Right ventricle myocardium superior (tissue), 1 donor: ENCODE data around the gene ARAP1. TPM values are rescaled to one million over a fixed set of nuclear protein-coding genes. Genes with fewer than 3 reads are reported as not detected.

Source experiments
- ATAC-seq: fragments of 200-7000 bp; cut with Tn5 transposase; one replicate; pipeline ENCODE4 v1.9.1; 2020; ENCODE audit warnings: mild to moderate bottlenecking; ENCODE audit not compliant: poor library complexity
- DNase-seq: peaks from one replicate; pipeline ENCODE4 v3.0.0-alpha.2; 2020
- intact Hi-C: fragments of 100-400 bp; cut with DNase I; formaldehyde crosslinking; loops from one replicate; pipeline ENCODE4 v1.11.2; 2022
- total RNA-seq: library from RNA; stranded (reverse); fragmentation: NEBNext Ultra II Directional; extraction: Animal tissue kit (Norgen Biotek cat#: 25700); gene quantifications from one replicate; pipeline ENCODE4 v1.2.1, GENCODE V29; 2021
- donor health status: DM: no; HTN: yes; CAD: no; lungs with severe emphysema.

The ARAP1 gene
- total RNA-seq, 1 donor from 2014 or later, result 58.0 TPM

DNA sequence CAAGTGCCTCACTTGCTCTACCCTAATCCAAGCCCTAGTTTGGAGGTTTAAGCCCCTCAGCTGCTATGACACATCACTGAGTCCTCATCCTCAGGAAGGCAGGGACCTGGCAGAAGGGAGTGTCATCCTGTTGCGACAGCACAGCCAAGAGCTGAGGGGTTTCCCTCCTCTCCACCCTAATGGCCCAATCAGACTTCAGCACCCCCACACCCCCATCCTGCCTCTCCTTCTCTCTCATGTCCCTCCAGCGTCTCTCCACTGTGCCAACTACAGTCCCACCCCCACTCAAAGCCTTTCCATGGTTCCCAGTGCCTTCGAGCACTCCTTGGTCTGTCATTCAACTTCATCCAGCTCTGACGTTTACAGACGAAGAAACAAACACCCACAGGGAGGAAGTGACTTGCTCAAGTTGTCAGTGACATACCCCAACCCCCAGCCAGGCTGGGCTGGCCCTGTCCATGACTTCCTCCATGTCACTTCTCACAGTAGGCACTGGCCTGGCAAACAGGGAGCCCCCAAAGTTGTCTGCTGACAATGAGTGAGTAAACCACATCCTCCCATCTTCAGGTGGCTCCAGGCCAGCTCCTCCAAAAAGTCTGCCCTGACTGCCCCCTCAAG lies 15.6 kb downstream of the ARAP1 start:
- DNase-seq (peak; percentile 76), ATAC-seq (peak; percentile 36)
- intact Hi-C loops, result no loop called here

DNA sequence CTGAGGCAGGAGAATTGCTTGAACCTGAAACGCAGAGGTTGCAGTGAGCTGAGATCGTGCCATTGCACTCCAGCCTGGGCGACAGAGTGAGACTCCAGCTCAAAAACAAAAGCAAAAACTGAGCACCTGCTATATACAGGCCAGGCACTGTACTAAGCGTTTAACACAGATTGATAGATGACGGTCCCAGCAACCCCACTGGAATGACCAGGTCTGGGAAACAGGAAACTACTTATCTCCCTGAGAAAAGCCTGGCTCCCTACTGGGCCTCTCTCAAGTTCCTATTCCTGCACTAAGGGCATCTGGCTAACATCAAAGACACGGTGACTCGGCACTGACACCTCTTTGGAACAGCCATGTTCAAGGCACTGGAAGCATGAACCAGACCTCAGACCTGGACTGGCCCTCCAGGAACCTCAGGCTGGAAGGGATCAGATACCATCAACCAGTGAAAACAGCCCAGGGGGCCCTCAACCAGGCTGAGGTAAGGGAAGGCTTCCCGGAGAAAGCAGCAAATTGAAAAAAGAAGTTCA lies 16.6 kb downstream of the ARAP1 start:
- DNase-seq, result peak; percentile 55

DNA sequence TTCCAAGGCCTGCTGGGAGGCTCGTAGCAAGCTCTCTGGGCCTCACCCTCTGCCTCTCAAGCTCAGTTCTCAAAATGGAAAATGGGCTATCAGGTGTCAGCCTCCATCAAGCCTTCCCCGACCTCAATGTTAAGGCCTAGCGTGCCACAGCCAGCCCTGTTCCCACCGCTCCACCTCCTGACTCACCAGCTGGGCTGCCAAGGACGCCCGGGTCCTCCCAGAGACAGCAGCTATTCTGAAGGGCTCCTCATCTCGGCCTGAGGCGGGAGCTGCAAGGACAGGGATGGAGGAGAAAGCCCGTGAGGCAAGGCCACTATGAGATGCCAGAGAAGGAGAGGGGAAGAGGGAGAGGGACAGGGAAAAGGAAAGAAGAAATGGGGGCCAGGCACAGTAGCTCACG lies 19.9 kb downstream of the ARAP1 start:
- intact Hi-C loops, result no loop called here
- ATAC-seq, result no peak
- no peak for DNase-seq

More for the DNA sequence above, 16.6 kb downstream of the ARAP1 start:
- intact Hi-C loops, result no loop called here
- peak; percentile 83 for ATAC-seq

DNA sequence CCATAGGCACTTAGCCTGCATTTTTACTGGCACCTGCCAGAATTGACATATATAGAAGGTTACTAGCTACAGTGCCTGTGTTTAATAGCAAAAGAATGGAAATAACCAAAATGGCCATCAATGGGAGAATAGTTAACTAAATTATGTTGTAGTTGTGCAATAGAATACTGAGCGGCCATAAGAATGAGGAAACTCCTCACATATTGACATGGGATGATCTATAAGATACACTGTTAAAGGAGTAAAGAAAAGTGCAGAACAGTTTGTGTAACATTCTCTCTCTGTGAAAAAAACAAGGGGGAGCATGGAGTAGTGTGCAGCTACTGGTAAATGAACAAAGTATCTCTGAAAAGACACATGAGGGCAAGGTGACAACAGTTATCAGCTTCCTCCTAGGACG lies 21.5 kb downstream of the ARAP1 start:
- no peak for ATAC-seq
- DNase-seq, result no peak
- intact Hi-C loops, result no loop called here

DNA sequence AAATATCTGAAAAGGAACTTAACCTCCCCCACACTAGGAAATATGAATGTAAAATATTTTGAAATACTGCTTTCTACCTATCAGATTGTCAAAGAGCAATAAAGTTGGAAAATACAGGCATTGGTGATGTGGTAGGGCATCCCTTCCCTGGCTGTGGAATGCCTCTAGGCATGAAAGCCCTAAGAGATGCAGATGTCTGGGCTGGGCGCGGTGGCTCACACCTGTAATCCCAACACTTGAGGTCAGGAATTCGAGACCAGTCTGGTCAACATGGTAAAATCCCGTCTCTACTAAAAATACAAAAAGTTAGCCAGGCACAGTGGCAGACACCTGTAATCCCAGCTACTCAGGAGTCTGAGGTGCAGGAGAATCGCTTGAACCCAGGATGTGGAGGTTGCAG lies 22.0 kb downstream of the ARAP1 start:
- DNase-seq (peak; percentile 9), ATAC-seq (no peak)
- intact Hi-C loops, result no loop called here

DNA sequence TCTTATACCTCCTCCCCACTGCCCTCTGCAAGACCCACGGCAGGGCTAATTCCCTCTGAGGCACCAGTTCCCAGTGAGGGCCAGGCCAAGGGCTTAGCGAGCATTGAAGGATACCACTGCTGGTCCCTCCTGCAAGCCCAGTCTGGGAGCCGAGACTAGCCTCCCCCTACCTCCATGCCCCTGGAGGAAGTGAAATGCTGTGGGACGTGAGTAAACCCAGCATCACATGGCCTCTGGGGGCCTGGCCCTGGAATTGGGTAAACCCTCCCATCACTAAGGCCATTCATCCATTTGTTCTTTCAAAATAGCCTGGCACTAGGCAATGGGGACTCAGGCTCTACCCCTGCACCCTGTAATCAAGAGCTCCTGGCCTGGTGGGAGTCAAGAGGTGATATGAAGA lies 24.7 kb downstream of the ARAP1 start:
- no peak for ATAC-seq
- intact Hi-C loops, result loop anchor here (5.0 to 10.0 kb wide), 3 partner anchors 65 to 567 kb away; partner anchors contain the start of gene STARD10

DNA sequence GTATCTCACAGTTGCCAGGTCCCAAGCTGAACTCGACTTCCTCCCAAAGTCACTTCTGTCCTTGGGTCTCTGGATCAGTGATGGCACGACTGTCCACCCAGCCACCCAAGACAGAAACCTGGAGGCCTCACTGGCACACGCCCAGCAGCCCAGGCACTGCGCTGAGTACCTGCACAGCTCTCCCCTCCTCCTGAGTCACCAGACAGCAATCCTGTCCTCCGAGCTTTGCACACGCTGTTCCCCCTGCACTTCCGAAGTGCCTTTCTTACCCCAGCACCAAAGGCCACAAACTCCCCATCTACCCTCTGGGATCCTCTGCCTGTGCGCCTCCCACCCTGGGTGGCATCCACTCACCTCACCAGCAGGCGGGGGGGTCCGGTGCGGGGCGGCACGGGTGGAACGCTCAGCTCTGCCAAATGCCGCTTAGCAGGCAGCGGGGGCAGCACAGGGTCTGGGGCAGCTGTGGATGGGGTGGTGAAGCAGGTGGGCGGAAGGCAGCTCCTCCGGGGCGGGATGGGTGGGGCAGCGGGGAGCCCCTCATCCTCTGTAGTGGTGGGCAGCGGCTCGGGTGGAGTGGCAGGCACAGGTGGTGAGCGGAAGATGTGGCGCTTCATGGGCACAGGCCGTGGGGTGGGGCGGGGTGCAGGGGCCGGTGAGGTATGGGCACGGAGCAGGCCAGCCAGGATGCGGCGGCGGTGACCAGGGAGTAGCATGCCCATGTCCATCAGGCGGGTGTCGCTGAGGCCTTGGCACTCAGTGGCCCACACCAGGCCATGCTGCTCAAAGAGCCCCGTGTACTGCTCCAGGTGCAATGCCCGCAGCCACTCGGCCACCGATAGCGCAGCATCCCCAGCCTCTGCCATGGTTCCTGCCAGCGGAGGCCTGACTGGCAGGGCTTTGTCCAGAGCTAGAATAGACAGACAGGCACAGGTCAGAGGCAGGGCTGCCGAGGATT lies 25.7 kb downstream of the ARAP1 start:
- DNase-seq, result peak; percentile 37
- ATAC-seq, result no peak
- intact Hi-C loops, result loop anchor here (5.0 to 10.0 kb wide), 3 partner anchors 66 to 568 kb away; partner anchors contain the start of gene STARD10

More for the DNA sequence above, 24.7 kb downstream of the ARAP1 start:
- peak; percentile 36 for DNase-seq

DNA sequence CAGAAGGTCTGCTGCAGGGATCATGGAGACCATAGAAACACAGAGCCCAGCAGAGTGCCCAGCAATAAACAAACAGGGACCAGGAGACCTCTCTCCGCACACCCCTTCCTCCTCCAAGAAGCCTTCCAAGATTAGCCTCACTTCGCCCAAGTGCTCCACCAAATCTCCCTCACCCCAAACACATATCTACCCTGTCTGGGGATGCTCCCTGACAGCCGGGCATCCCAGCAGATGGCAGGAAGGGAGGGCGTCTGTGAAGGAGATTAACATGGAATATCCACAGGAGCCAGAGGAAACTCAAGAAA lies 26.5 kb downstream of the ARAP1 start:
- DNase-seq (no peak), ATAC-seq (no peak)
- intact Hi-C loops, result loop anchor here (5.0 to 10.0 kb wide), 3 partner anchors 67 to 569 kb away; partner anchors contain the start of gene STARD10

DNA sequence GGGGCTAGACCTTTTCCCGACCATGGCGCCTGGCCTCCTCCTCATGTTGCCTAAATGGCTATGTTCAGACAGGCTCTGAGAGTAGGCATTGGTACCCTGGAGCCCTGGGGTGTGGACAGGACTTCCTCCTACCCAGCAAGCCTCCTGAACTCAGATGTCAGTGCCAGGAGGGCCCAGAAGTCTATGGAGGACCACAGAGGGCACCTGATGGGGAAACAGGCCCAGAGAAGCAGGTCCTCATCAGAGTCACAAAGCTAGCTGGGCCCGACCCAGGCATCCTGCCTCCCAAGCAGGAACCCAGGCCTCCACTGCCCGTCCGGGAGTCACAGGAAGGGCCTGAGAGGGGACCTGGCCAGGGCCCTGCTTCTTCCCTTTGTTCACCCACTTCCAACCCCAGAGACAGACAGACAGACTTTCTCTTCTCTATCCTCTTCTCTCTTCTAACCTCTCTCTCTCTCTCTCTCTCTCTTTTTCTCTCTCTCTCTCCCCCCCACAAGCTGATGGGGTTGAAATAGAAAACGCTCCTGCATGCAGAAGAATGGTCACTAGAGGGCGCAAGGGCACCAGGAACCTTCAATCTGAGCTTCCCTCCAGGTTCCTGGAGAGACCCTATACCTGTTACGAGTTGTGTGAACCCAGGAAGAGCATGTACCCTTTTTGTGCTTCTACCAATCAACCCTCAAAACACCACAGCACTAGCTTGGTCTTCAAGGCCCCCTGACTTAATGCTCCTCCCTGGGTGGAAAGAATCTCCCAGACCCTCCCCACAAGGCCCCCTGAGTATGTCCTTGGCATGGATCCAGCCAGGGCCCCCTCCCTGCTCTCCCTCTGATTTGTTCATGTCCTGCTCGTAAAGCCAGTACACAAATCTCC lies 27.1 kb downstream of the ARAP1 start:
- DNase-seq (peak; percentile 65), ATAC-seq (peak; percentile 18)
- intact Hi-C loops, result loop anchor here (5.0 to 10.0 kb wide), 3 partner anchors 67 to 570 kb away; partner anchors contain the start of gene STARD10

DNA sequence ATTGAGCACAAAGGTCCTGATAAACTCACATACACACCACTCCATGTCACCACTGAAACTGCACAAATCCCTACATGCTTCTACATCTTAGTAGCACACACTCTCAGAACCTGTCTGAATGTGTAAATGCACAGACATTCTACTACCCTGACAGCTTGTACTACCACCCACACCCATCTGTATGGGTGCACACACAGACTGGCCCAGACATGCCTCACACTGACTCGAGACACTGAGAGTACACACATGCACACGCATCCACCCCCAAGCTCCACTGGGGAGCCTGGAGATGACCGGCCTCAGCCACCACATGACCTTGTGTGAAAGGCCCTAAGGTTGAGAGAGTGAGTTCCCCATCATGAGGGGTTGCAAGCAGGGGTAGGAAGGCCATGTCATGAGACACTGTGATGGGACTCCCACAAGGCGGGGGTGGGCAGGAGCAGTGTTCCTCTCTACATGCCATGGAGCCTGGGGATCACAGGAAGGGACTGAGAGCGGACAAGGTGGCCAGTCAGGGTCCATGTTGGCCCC lies 28.1 kb downstream of the ARAP1 start:
- DNase-seq, result peak; percentile 21
- ATAC-seq, result no peak

DNA sequence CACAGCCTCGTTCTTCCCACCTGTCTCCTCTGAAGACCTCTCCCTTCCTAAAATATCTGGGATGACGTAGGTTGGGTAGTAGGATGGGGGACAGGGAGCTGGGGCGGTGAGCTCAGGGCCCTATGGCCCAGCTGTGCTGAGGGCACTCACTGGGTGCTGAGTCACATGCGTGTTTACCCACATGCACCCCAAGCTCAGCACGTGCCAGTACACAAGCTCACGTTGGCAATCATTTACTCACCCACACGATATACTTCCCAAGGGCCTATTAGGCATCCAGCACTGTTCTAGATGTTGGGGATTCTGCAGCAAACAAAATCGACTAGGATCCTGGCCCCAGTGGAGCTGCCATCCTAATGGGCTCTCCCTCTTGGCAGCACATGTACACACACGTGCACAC lies 28.7 kb downstream of the ARAP1 start:
- ATAC-seq (no peak), DNase-seq (no peak)
- intact Hi-C loops, result loop anchor here (10.0 kb wide), 2 partner anchors 451 to 571 kb away; no protein-coding TSS in a partner anchor

More for the DNA sequence above, 28.1 kb downstream of the ARAP1 start:
- intact Hi-C loops, result loop anchor here (10.0 kb wide), 2 partner anchors 451 to 571 kb away; no protein-coding TSS in a partner anchor

DNA sequence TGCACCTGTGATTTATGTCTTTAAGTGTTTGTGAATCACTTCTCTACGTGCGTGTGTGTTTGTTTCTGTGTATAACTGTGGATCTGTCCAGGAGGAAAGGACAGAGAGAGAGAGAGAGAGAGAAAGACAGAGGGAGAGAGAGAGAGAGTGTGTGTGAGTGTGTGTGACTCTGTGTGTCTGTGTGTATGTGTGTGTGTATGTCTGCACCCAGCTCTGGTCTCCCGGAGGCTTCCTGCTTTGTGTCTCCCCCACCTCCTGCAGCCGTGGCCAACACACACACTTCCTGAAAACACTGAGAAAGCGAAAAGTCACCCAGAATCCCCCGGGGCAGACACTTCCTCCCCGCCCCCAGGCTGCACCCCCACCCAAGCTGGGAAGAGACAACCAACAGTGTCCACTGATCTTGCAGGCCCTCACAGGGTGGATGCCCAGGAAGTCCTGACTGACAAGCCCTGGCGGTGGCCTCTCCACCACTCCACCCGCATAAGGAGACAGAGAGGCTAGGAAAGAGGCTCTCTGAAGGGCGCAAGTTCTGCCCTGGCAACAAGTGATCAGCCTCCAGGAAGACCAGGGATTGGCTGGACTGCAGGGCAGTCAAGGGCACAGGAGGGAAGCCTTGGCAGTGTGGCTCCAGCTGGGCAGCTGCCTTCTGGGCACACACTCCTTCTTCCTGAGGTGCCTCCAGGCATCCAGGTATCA lies 30.0 kb downstream of the ARAP1 start:
- peak; percentile 78 for ATAC-seq
- DNase-seq, result peak; percentile 90
- intact Hi-C loops, result loop anchor here (10.0 kb wide), 2 partner anchors 453 to 573 kb away; no protein-coding TSS in a partner anchor

DNA sequence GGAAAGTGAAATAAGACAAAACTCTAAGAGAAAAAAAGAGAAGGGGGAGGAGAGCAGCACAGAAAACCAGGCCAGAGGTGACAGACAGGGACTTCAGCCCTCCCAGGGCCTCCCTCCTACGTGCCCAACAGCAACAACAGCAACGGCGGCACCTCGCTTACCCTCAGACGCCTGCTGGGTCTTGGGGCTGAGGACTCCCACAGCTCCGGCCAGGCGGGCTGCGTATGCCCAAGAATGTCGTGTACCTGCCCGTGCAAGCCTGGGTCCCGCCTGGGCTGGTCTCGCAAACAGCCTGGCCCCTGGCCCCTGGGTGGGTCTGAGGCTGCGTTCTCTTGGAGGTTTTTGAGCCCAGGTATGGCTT lies 30.5 kb downstream of the ARAP1 start:
- intact Hi-C loops, result loop anchor here (10.0 kb wide), 2 partner anchors 453 to 573 kb away; no protein-coding TSS in a partner anchor
- DNase-seq (peak; percentile 65), ATAC-seq (peak; percentile 34)

DNA sequence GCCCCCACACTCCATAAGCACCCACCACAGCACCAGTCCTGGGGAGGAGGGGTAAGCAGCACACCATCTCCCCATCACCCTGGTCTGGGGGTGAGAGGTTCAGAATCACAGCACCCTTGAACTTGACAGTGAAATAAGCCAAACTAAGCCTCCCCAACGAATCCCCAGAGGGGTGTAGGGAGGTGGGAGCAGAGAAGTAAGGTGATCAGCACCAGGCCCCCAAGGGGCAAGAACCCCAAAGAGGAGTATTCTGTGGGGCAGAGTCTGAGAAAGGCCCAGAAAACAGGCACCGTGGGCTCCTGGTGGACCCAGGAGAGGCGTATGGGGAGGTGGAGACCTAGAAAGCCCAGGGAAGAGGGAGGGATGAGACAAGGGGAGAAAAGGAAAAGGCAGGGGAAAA lies 30.9 kb downstream of the ARAP1 start:
- no peak for ATAC-seq
- DNase-seq, result peak; percentile 21
- intact Hi-C loops, result loop anchor here (10.0 kb wide), 2 partner anchors 454 to 574 kb away; no protein-coding TSS in a partner anchor

DNA sequence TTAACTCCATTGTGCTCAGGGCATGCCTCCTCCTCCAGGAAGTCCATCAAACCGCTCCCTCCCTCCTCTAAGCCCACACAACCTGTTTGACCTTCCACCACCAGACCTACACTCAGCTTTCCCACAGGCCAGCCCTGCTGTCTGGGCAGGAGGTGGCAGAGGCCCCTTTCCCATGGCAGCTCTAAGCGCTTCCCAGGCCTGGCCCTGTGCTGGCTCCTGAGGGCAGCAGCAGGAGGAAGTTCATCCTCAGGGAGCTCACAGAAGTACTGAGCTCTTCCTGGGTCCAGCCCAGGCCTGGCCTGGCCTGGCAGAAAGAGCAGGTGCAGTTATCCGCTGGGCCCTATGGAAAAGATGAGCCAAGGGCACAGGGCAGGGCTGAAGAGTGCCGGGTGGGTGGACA lies 31.4 kb downstream of the ARAP1 start:
- ATAC-seq (peak; percentile 2), DNase-seq (peak; percentile 52)
- intact Hi-C loops, result loop anchor here (10.0 kb wide), 2 partner anchors 454 to 574 kb away; no protein-coding TSS in a partner anchor

DNA sequence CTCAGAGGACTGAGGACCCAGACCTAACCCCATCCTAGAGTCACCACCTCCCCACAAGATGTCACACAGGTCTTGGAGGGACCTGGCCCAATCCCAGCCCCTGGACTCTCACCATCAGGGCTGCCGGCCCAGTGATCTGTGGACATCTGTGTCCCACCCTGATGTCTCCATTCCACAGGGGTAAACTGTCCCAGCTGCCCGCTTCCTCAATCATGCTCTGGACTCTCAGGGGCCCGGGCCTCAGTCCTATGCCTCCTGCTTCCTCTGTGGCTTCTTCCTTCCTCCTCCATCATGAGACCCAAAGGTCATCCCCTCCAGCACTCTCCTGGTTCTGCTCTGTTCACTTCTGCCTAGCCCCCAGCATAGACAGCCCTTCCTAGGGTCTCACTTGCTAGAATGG lies 32.2 kb downstream of the ARAP1 start:
- ATAC-seq, result no peak
- DNase-seq, result peak; percentile 64
- intact Hi-C loops, result loop anchor here (10.0 kb wide), 2 partner anchors 455 to 575 kb away; no protein-coding TSS in a partner anchor

DNA sequence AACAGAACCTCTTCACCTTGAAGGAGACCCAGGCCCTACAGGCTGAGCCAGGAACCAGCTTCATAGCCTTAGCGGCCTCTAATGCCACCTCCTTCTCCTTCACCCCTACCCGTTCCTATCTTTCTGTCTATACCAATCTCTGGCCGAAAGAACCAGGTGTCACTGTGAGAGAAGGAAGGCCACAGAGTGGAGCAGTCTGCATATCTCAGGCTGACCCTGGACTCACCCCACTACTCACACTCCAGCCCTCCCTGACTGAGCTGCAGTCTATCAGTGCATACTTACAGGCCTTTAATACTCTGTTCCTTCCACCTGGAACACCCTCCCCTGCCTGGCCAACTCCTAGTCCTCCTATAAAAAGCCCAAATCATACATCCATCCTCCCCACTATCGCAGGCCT lies 32.7 kb downstream of the ARAP1 start:
- intact Hi-C loops, result no loop called here
- ATAC-seq, result peak; percentile 3
- no peak for DNase-seq
